AG09309 (cell line): ENCODE results near the gene ADSS1.

Experiments used
- DNase-seq: peaks from one replicate; pipeline ENCODE4 v3.0.0-alpha.2; 2010; ENCODE audit warnings: low read depth
- H3K4me3 ChIP-seq: 2 replicates; pipeline ENCODE4 v1.5.1; 2011; ENCODE audit warnings: mild to moderate bottlenecking, low read depth, low read length, moderate library complexity; ENCODE audit not compliant: control insufficient read depth
- TF ChIP-seq, protein P1 (sequence below): IDR thresholded peaks from 2 replicates; pipeline ENCODE4 v1.5.1; 2011; ENCODE audit warnings: mild to moderate bottlenecking, low read depth, low read length, inconsistent platforms; ENCODE audit not compliant: insufficient read depth, control insufficient read depth; ENCODE audit errors: missing control alignments

Gene ADSS1

DNA sequence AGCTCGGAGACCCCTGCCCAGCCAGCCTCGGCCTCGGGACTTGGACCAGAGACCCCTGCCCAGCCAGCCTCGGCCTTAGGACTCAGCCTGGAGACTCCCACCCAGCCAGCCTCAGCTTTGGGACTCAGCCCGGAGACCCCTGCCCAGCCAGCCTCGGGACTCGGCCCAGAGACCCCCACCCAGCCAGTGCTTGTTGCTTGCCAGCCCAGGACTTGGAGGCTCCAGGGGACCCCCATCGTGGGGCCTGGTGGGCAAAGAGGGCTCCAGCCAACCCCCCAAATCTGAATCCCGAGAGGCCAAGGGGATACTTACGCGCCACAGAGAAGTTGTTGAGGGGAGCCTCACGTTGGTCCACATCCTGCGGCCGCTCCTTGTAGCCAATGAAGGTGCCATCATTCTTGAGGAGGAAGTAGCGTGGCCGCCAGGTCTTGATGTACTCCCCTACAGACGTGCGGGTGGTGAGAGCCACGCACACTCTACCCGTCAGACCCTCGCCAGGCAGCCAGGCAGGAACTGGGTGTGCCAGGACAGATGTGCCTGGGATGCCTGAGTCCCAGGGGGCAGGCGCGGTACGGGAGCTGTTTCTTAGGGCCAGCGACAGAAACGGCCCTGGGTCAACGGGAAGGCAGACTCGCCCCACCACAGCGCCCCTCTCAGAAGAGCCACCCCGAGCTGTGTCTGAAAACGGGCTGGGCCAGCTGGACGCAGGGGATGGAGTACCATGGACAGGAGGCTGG, 55.9 kb downstream of the ADSS1 start:
- H3K4me3 ChIP-seq, result no peak overlapping the region
- TF ChIP-seq, protein P1, sequence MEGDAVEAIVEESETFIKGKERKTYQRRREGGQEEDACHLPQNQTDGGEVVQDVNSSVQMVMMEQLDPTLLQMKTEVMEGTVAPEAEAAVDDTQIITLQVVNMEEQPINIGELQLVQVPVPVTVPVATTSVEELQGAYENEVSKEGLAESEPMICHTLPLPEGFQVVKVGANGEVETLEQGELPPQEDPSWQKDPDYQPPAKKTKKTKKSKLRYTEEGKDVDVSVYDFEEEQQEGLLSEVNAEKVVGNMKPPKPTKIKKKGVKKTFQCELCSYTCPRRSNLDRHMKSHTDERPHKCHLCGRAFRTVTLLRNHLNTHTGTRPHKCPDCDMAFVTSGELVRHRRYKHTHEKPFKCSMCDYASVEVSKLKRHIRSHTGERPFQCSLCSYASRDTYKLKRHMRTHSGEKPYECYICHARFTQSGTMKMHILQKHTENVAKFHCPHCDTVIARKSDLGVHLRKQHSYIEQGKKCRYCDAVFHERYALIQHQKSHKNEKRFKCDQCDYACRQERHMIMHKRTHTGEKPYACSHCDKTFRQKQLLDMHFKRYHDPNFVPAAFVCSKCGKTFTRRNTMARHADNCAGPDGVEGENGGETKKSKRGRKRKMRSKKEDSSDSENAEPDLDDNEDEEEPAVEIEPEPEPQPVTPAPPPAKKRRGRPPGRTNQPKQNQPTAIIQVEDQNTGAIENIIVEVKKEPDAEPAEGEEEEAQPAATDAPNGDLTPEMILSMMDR, result no peak
- no peak for DNase-seq

DNA sequence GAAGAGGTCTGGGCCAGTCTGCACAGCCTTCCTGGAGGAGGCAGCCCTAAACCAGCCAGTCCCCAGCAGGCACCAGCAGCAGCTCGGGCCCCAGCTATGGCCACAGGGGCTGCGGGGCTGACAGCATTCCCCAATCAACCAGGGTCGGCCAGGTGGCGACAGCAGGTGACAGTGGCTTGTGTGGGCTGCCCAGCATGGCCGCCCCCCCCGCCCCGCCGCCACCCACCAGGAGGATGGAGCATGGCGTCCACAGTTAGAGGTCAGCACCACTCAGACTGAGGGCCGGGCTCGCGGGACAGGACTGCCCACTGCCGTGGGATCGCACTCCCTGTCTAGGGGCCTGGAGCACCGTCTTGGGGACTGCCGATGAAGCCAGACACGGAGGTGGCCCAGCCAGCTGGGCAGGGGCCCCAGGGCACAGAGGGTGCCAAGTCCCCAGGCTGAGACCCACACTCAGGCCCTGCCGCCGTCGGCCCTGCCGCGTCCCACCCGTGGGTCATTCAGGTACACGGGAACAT, 56.5 kb downstream of the ADSS1 start:
- no peak overlapping the region for H3K4me3 ChIP-seq
- TF ChIP-seq, protein P1, result no peak
- DNase-seq, result no peak

DNA sequence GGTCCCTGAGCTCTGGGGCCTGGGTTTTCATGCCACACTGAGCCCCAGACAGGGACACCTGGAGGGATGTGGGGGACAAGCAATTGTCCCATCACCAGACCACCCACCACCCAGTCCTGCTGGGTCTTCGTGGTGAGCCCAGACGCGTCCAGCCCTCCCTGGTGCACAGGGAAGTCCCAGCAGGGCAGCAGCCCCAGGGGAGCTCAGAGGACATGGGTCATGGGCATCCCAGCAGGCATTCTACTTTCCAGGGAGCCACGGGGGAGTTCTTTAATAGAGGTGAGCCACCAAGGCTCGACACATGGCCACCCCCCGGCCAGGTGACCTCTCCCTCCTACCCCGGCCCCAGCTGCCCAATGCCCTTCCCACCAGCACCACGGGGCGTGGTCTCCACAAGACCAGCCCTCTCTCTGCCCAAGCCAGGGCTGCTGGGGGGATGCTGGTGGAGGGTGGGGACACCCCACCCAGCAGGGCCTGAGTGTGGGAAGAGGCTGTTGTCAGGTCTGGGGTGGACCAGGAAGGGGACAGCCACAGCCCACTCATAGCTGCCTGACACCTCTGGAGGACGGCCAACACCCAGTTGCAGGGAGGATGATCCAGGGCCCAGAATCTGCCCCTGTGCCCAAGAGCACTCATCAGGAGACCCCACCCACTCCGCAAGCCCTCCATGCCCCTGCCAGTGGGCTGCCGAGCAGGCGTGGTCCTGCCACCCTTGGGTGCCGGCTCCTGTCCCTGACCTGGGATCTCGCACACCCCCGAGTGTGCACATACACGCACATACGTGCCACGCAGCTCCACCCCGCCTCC, 57.4 kb downstream of the ADSS1 start:
- H3K4me3 ChIP-seq, result no peak overlapping the region
- DNase-seq, result no peak
- TF ChIP-seq, protein P1, result no peak

DNA sequence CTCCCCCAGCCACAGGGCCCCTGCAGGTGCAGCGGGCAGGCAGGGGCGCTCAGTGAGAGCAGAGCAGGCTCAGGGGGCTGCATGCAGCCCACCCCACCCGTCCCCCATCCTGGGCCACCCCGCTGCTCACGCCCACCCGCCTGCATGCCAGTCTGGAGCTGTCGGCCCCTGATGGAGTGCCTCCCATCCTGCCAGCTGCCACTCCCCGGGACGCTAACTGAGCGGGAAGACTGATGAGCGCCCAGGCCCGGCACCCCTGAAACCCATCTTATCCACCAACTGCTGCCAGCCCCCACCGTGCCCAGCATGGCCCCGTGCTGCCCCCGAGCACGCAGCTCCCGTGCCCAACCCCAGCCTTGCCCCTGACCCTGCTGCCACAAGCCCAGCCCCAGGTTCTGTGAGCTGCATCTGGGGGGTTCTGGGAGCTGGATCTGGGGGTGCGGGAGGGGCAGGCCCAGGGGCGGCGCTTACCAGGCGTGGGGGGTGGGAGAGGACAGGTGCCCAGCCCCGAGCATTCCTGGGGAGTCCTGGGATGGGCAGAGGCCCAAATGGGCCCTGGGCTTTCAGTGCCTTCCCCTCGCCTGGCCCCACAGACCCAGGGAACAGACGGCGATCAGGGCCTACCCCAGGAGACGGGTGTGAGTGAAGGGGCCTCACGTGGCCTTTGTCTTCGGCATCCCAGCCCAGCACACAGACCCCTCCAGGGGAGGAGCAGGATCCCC, 58.2 kb downstream of the ADSS1 start:
- no peak overlapping the region for H3K4me3 ChIP-seq
- TF ChIP-seq, protein P1, result no peak
- DNase-seq, result no peak

DNA sequence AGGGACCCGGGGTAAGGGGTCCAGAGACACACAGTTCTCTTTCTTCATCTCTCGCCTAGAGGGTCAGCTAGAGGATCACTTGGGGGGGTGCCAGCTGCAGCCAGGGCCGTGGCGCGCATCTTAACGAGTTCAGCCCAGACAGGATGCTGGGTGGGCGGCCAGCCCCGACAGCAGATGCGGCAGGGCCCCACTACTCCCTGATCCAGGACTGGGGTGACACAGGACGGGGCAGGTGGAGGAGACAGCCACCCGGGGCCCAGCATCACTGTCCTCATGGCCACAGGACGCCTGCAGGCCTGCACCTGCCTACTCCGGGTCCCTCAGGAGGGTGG, 58.7 kb downstream of the ADSS1 start:
- no peak for DNase-seq
- H3K4me3 ChIP-seq, result no peak overlapping the region
- TF ChIP-seq, protein P1, result no peak

DNA sequence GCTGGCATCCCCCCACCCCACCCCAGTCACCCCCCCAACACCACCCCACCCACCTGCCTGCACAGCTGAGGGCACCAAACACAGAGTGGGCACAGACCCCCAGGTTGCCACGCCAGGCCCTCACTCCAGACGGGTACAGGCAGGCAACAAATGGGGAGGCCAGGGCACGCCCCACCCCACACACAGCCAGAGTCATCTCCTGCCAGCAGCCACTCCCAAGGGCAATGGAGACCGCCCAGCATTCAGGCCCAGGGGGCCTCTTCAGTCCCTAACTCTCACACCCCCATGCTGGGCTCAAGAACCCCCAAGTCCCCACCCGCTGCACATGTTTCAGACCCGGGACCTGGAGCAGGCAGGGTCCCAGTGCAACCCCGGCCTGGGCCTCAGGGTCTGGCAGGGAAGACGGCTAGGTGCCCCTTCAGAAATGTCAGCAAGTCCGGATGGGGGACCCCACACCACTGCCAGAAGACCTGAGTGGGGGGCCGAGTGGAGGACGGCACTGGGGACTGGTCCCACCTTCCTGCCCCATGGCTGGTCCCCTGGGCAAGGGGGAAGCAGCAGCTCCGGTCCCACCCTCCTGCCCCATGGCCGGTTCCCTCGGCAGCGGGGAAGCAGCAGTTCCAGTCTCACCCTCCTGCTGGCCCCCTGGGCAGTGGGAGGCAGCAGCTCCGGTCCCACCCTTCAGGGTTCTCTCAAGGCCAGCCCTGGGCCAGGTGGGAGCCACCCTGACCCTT, 59.6 kb downstream of the ADSS1 start:
- H3K4me3 ChIP-seq, result no peak overlapping the region
- no peak for DNase-seq
- TF ChIP-seq, protein P1, result no peak
